H1 (cell line): ENCODE data around the gene CRBN. TPM values are rescaled to one million over a fixed set of nuclear protein-coding genes. Genes with fewer than 3 reads are reported as not detected.

Experiments used
- CTCF ChIA-PET: fragments of 300-600 bp; sonication (Branson Sonifier 250); formaldehyde crosslinking; loops from one replicate; lab custom pipeline; 2021; ENCODE audit not compliant: partially characterized antibody; lab: Charles Lee
- POLR2A ChIA-PET: fragments of 300-600 bp; sonication (Branson Sonifier 250); formaldehyde crosslinking; loops from one replicate; lab custom pipeline; 2021; ENCODE audit warnings: inconsistent platforms; ENCODE audit not compliant: partially characterized antibody; lab: Charles Lee
- DNase-seq, 2 experiments: peaks; one replicate each; pipeline versions ENCODE4 v3.0.0 to v3.0.0-alpha.2; 2010 to 2022; ENCODE audit warnings: low spot score in 2 of 2, low read depth in 1 of 2, mixed read lengths in 1 of 2
- FAIRE-seq: peaks from 2 replicates; lab custom pipeline; 2011; peaks lifted over from hg19 to GRCh38; lab: Jason Lieb, UNC
- H2AFZ ChIP-seq: 2 replicates; pipeline ENCODE4 v1.8.1; 2012; ENCODE audit warnings: low read length, inconsistent platforms
- H2AK5ac ChIP-seq: 2 replicates; pipeline ENCODE4 v1.6.1; 2013; ENCODE audit warnings: low read depth, low read length
- H2BK120ac ChIP-seq: replicated peaks from 2 replicates; pipeline ENCODE3; 2013; ENCODE audit warnings: low read depth, low read length, inconsistent platforms
- H2BK12ac ChIP-seq: 2 replicates; pipeline ENCODE4 v1.6.1; 2013; ENCODE audit warnings: low read depth, low read length
- H2BK15ac ChIP-seq: 2 replicates; pipeline ENCODE4 v1.6.1; 2013; ENCODE audit warnings: low read length
- H2BK20ac ChIP-seq: 2 replicates; pipeline ENCODE4 v1.6.1; 2013; ENCODE audit warnings: low read length
- H2BK5ac ChIP-seq: 2 replicates; pipeline ENCODE4 v1.6.1; 2013; ENCODE audit warnings: low read depth, low read length
- H3K14ac ChIP-seq: 2 replicates; pipeline ENCODE4 v1.6.1; 2013; ENCODE audit warnings: inconsistent platforms; ENCODE audit not compliant: insufficient read length
- H3K18ac ChIP-seq: 2 replicates; pipeline ENCODE4 v1.6.1; 2013; ENCODE audit warnings: low read length; ENCODE audit errors: extremely low read depth
- H3K23ac ChIP-seq: 2 replicates; pipeline ENCODE4 v1.6.1; 2013; ENCODE audit warnings: inconsistent platforms; ENCODE audit not compliant: insufficient read length
- H3K23me2 ChIP-seq: 2 replicates; pipeline ENCODE4 v1.6.1; 2013; ENCODE audit warnings: low read depth, low read length
- H3K27ac ChIP-seq: 2 replicates; pipeline ENCODE4 v1.6.1; 2011; ENCODE audit warnings: low read depth, low read length, inconsistent platforms
- H3K27me3 ChIP-seq, 4 experiments: replicated peaks in 1 of 4; 1 replicate in 1 of 4; 2 replicates in 3 of 4; pipeline versions ENCODE4 v1.6.1 to v1.8.1; 2011 to 2013; ENCODE audit warnings: low read length in 3 of 4, mild to moderate bottlenecking in 3 of 4, inconsistent platforms in 2 of 4, mixed read lengths in 2 of 4, moderate library complexity in 1 of 4; ENCODE audit not compliant: control insufficient read depth in 3 of 4, insufficient read depth in 3 of 4; ENCODE audit errors: extremely low read depth in 1 of 4
- H3K36me3 ChIP-seq, 4 experiments: 2 replicates each; pipeline versions ENCODE4 v1.6.1 to v1.8.1; 2011 to 2013; ENCODE audit warnings: mild to moderate bottlenecking in 4 of 4, low read length in 3 of 4, moderate library complexity in 2 of 4, control low read depth in 1 of 4, inconsistent platforms in 1 of 4; ENCODE audit not compliant: insufficient read depth in 4 of 4, control insufficient read depth in 2 of 4
- H3K4ac ChIP-seq: replicated peaks from 2 replicates; pipeline ENCODE3; 2013; ENCODE audit warnings: low read length, low read depth, mixed read lengths, inconsistent platforms; ENCODE audit not compliant: insufficient read length
- H3K4me1 ChIP-seq, 4 experiments: replicated peaks in 1 of 4; 1 replicate in 1 of 4; 2 replicates in 3 of 4; pipeline versions ENCODE4 v1.6.1 to v1.8.1; 2011 to 2013; ENCODE audit warnings: low read length in 3 of 4, inconsistent platforms in 2 of 4, mixed read lengths in 1 of 4; ENCODE audit not compliant: insufficient read depth in 4 of 4, control insufficient read depth in 3 of 4
- H3K4me2 ChIP-seq, 2 experiments: 2 replicates each; pipeline versions ENCODE4 v1.6.1 to v1.8.1; 2011 to 2013; ENCODE audit warnings: low read depth in 2 of 2, low read length in 2 of 2, control low read depth in 1 of 2, inconsistent platforms in 1 of 2, mild to moderate bottlenecking in 1 of 2; ENCODE audit not compliant: insufficient read depth in 1 of 2
- H3K4me3 ChIP-seq, 4 experiments: fragments of 200-600, 300-600 bp in 1 of 4; sonication (generic), shearing (Covaris generic), sonication (Bioruptor Twin) in 1 of 4; 2 replicates each; pipeline versions ENCODE4 v1.5.1 to v1.8.1; 2011 to 2016; ENCODE audit warnings: low read length in 4 of 4, low read depth in 3 of 4, control low read depth in 2 of 4, inconsistent platforms in 2 of 4, mild to moderate bottlenecking in 2 of 4, mixed read lengths in 1 of 4, moderate library complexity in 1 of 4; ENCODE audit not compliant: insufficient read depth in 2 of 4; ENCODE audit errors: extremely low read depth in 1 of 4
- H3K56ac ChIP-seq: replicated peaks from 2 replicates; pipeline ENCODE3; 2013; ENCODE audit warnings: low read depth, mild to moderate bottlenecking, mixed read lengths, low read length, inconsistent platforms; ENCODE audit not compliant: insufficient read length
- H3K79me1 ChIP-seq: 2 replicates; pipeline ENCODE4 v1.6.1; 2013; ENCODE audit warnings: low read depth, low read length, control low read depth
- H3K79me2 ChIP-seq, 2 experiments: 2 replicates each; pipeline versions ENCODE4 v1.6.1 to v1.8.1; 2012 to 2013; ENCODE audit warnings: low read length in 2 of 2, mild to moderate bottlenecking in 2 of 2, inconsistent platforms in 1 of 2; ENCODE audit not compliant: insufficient read depth in 2 of 2, control insufficient read depth in 1 of 2
- H3K9ac ChIP-seq, 4 experiments: replicated peaks in 1 of 4; 1 replicate in 1 of 4; 2 replicates in 3 of 4; pipeline versions ENCODE4 v1.6.1 to v1.8.1; 2011 to 2013; ENCODE audit warnings: low read depth in 3 of 4, low read length in 3 of 4, control low read depth in 2 of 4, mild to moderate bottlenecking in 2 of 4, moderate library complexity in 2 of 4, inconsistent platforms in 1 of 4; ENCODE audit errors: extremely low read depth in 1 of 4
- H3K9me3 ChIP-seq, 2 experiments: 2 replicates each; pipeline versions ENCODE4 v1.6.1 to v1.8.1; 2012 to 2013; ENCODE audit warnings: mild to moderate bottlenecking in 2 of 2, moderate library complexity in 2 of 2, control low read depth in 1 of 2, inconsistent platforms in 1 of 2, low read depth in 1 of 2, low read length in 1 of 2, mixed read lengths in 1 of 2; ENCODE audit not compliant: insufficient read depth in 2 of 2
- H4K20me1 ChIP-seq, 2 experiments: replicated peaks in 1 of 2; 2 replicates each; pipeline versions ENCODE3 to v1.8.1; 2011 to 2013; ENCODE audit warnings: inconsistent platforms in 2 of 2, low read length in 2 of 2, mild to moderate bottlenecking in 1 of 2; ENCODE audit not compliant: insufficient read depth in 2 of 2, control insufficient read depth in 1 of 2
- H4K5ac ChIP-seq: 2 replicates; pipeline ENCODE4 v1.6.1; 2013; ENCODE audit warnings: low read length, low read depth, mixed read lengths, inconsistent platforms; ENCODE audit not compliant: insufficient read length
- H4K8ac ChIP-seq: 2 replicates; pipeline ENCODE4 v1.8.0; 2013; ENCODE audit warnings: mild to moderate bottlenecking, moderate library complexity, low read length, inconsistent platforms; ENCODE audit not compliant: insufficient read depth; ENCODE audit errors: extremely low read depth
- H4K91ac ChIP-seq: replicated peaks from 2 replicates; pipeline ENCODE3; 2013; ENCODE audit warnings: low read length, mixed read lengths, inconsistent platforms; ENCODE audit not compliant: insufficient read length
- CEBPB ChIP-seq: IDR thresholded peaks from 2 replicates; pipeline ENCODE4 v1.6.1; 2012; ENCODE audit warnings: low read depth, low read length
- EP300 ChIP-seq, 2 experiments: IDR thresholded peaks; 1 replicate in 1 of 2; 2 replicates in 1 of 2; pipeline ENCODE4 v1.6.1; 2011 to 2012; ENCODE audit warnings: low read depth in 2 of 2, low read length in 2 of 2, mild to moderate bottlenecking in 2 of 2, borderline replicate concordance in 1 of 2, inconsistent platforms in 1 of 2, moderate library complexity in 1 of 2
- JUN ChIP-seq: IDR thresholded peaks from 2 replicates; pipeline ENCODE4 v1.6.1; 2011; ENCODE audit warnings: low read depth, mild to moderate bottlenecking, improper control_type of control experiment, low read length
- POLR2AphosphoS5 ChIP-seq: IDR thresholded peaks from 2 replicates; pipeline ENCODE4 v1.6.1; 2011; ENCODE audit warnings: low read depth, low read length
- SP2 ChIP-seq: IDR thresholded peaks from 2 replicates; pipeline ENCODE4 v1.6.1; 2012; ENCODE audit warnings: mild to moderate bottlenecking, low read length, inconsistent platforms
- TEAD4 ChIP-seq: IDR thresholded peaks from 2 replicates; pipeline ENCODE4 v1.6.1; 2012; ENCODE audit warnings: low read depth, low read length, inconsistent platforms, mixed read lengths
- WGBS, 2 experiments: shearing (Covaris generic) in 1 of 2; methylation state at CpG; one replicate each; pipeline versions ENCODE4 v1.1.6 to v1.1.7; 2013 to 2015; ENCODE audit warnings: low lambda C conversion rate in 2 of 2, mixed read lengths in 2 of 2, inconsistent platforms in 1 of 2, low coverage in 1 of 2, missing lambda C conversion rate in 1 of 2; ENCODE audit not compliant: insufficient replicate concordance in 2 of 2, insufficient coverage in 1 of 2, insufficient read length in 1 of 2; ENCODE audit errors: extremely low coverage in 1 of 2, missing lambda C conversion rate in 1 of 2; 5-methylcytosine and 5-hydroxymethylcytosine counted together
- polyA plus RNA-seq, 7 experiments: library from polyadenylated mRNA; depleted of rRNA in 3 of 7; stranded (reverse) in 5 of 7; unstranded in 2 of 7; fragments of >200 nt in 5 of 7; fragments of 200-250 nt in 2 of 7; gene quantifications; 1 replicate in 5 of 7; 2 replicates in 1 of 7; 4 replicates in 1 of 7; pipeline versions ENCODE4 v1.2.1 to v1.2.3, GENCODE V29; 2011 to 2013; ENCODE audit warnings: missing spikeins in 2 of 7, mixed read lengths in 2 of 7
- total RNA-seq: library from RNA; stranded (reverse); fragmentation: NEBNext Ultra II Directional; extraction: Animal tissue kit (Norgen Biotek cat#: 25700); gene quantifications from 2 replicates; pipeline ENCODE4 v1.2.1, GENCODE V29; 2021

Gene CRBN
- total and polyA plus RNA-seq, 2 of the 8 experiments (the other 6 are each of a cell fraction or from before 2014, with no cell fraction given): 13.4 to 30.3 TPM

GRCh38 chr3:3117651-3118050, 61.8 kb downstream of the CRBN start:
- Histone ChIP-seq H2AK5ac (no peak overlapping the region), H2AFZ (no peak overlapping the region), H4K91ac (no peak overlapping the region), H3K9ac (no peak overlapping the region), H2BK20ac (no peak overlapping the region), H3K9me3 (no peaks in the 10 kb centered on the region), H3K79me1 (no peaks in the 10 kb centered on the region), H4K8ac (no peak overlapping the region), H4K5ac (no peak overlapping the region), H2BK5ac (no peak overlapping the region), H3K4me2 (no peak overlapping the region), H3K56ac (no peak overlapping the region), H3K23me2 (no peaks in the 10 kb centered on the region), H4K20me1 (no peaks in the 10 kb centered on the region), H3K27me3 (no peaks in the 10 kb centered on the region), H3K4me1 (no peaks in the 10 kb centered on the region), H3K4me3 (no peak overlapping the region), H2BK120ac (no peak overlapping the region), H3K36me3 (no peaks in the 10 kb centered on the region), H2BK15ac (no peak overlapping the region), H3K23ac (no peak overlapping the region), H3K4ac (no peak overlapping the region), H2BK12ac (no peak overlapping the region), H3K79me2 (no peaks in the 10 kb centered on the region), H3K18ac (no peak overlapping the region), H3K27ac (no peak overlapping the region), H3K14ac (no peak overlapping the region)
- POLR2A ChIA-PET: no interaction called here
- WGBS, 2 experiments: 85% methylated on average over 2 of the region's 2 CpGs; no CpG with 5 or more reads in 1 of the 2 experiments
- DNase-seq: no peak
- CTCF ChIA-PET: no interaction called here
- TF ChIP-seq EP300 (IDR thresholded peaks at IDR 0.05; ENCODE audit: borderline replicate concordance in 1 of 2, low read depth in 2 of 2, low read length in 2 of 2): no peak
- TF ChIP-seq TEAD4: no peak
- TF ChIP-seq SP2: no peak
- no peak for TF ChIP-seq CEBPB
- TF ChIP-seq JUN: no peak
- no peak for TF ChIP-seq POLR2AphosphoS5
- FAIRE-seq: no peak
